ENCODE data around the gene PSD4. TPM values are rescaled to one million over a fixed set of nuclear protein-coding genes. Genes with fewer than 3 reads are reported as not detected.

PSD4 gene
- total RNA-seq, 1 donor from 2014 or later = 20.3 TPM

GRCh38 chr2:113213061-113213930 lies 39.5 kb downstream of the PSD4 start:
- ATAC-seq = no peak
- no peak for DNase-seq (ENCODE audit: low spot score)
- intact Hi-C loops (cut with DNase I) = no loop called here

GRCh38 chr2:113214141-113214540 lies 40.4 kb downstream of the PSD4 start:
- no peak for ATAC-seq
- intact Hi-C loops (cut with DNase I) = no loop called here
- no peak for DNase-seq (ENCODE audit: low spot score)

- ATAC-seq = no peak
- DNase-seq (ENCODE audit: low spot score) = no peak
- intact Hi-C loops (cut with DNase I) = no loop called here
Observed at GRCh38 chr2:113215056-113215455, 41.3 kb downstream of the PSD4 start.

DNA sequence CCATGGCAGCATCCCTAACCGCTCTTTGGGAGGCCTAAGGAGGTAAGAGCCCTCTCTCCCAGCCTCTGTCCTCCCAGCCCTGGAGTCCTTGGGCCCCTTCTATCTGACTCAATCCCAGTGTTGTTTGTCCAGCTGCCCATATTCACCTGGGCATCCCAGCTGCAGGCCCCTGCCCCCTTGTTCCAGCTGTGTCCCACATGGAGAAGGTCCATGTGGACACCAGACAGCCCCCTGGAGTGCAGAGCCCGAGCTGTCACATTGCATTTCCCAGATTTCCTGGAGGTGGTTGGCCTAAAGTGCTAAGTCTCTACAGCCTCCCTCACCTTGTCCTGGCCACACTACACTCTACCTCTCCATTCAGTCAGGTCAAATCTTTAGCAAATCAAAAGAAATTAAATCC lies 42.5 kb downstream of the PSD4 start:
- DNase-seq (ENCODE audit: low spot score) = no peak
- intact Hi-C loops (cut with DNase I) = no loop called here

DNA sequence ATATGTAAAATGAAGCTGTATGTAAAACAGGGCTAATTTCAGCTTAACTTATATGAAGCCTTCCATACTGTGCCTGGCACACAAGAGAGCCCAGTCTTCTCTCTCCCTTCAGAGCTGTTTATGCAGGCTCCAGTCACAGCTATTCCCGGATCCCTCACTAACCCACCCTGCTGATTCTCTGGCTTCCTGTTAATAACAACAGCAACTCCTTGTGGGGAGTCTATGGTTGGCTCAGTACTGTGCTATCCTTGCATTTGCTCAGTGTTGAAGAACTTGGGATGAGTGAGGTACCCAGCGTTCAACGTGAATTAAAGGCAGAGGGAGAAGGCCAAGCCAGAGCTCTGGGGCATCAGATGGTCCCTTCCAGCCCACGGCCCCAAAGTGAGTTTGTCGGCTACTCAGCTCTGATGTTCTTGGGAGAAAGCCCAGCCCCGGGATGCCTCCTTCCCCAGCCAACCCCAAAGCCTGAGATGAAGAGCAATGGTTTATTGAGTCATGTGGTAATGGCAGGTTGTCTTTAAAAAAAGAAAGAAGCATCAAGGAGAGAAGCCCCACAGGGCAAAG lies 43.2 kb downstream of the PSD4 start:
- no peak for ATAC-seq
- intact Hi-C loops (cut with DNase I) = no loop called here

More for the DNA sequence above, 42.5 kb downstream of the PSD4 start:
- ATAC-seq = no peak

GRCh38 chr2:113217455-113218282 lies 43.9 kb downstream of the PSD4 start:
- intact Hi-C loops (cut with DNase I) = no loop called here
- peak; percentile 31 for ATAC-seq
- DNase-seq (ENCODE audit: low spot score) = no peak

More for the DNA sequence above, 43.2 kb downstream of the PSD4 start:
- DNase-seq (ENCODE audit: low spot score) = no peak

DNA sequence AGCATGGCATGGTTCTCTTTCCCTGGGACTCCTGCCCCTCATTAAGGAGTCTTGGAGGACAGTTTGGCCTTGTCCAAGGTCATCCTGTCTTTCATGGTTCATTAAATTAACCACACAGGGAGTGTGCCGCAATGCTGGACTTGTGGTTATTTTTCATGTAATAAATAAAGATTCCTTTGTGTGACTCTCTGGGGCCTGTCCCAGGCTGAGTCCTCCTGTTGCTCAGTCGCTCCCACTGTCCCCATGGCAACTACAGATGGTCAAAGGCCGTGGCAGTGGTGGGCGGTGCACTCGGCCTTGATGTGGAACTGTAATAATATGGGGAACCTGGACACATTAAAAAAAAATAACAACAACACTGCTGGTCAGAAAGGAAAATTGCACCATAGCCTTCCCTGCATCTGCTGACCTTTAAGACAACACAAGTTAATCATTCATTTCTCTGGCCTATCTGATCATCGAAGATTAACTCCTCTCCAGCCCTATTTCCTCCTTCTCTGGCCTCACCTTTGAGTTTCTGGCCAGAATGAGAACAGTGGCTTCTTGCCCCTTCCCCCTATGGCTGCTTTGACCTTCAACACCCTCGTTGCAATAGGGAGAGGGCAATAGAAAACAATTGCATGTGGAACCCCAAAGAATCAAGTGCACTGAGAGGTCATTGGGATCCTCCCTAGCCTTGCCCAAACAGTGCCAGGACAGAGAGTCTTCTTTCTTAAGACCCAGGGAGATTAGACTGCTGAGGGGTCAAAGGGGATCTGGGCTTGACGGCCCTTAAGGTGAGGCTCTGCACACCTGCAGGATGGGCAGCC lies 44.7 kb downstream of the PSD4 start:
- DNase-seq (ENCODE audit: low spot score) (peak; percentile 86), ATAC-seq (peak; percentile 95)
- intact Hi-C loops (cut with DNase I) = no loop called here

- DNase-seq (ENCODE audit: low spot score) (no peak), ATAC-seq (no peak)
- intact Hi-C loops (cut with DNase I) = no loop called here
Observed at GRCh38 chr2:113219092-113219441, 45.3 kb downstream of the PSD4 start.

- intact Hi-C loops (cut with DNase I) = no loop called here
- no peak for ATAC-seq
- DNase-seq (ENCODE audit: low spot score) = no peak
Observed at GRCh38 chr2:113219525-113219888, 45.7 kb downstream of the PSD4 start.

DNA sequence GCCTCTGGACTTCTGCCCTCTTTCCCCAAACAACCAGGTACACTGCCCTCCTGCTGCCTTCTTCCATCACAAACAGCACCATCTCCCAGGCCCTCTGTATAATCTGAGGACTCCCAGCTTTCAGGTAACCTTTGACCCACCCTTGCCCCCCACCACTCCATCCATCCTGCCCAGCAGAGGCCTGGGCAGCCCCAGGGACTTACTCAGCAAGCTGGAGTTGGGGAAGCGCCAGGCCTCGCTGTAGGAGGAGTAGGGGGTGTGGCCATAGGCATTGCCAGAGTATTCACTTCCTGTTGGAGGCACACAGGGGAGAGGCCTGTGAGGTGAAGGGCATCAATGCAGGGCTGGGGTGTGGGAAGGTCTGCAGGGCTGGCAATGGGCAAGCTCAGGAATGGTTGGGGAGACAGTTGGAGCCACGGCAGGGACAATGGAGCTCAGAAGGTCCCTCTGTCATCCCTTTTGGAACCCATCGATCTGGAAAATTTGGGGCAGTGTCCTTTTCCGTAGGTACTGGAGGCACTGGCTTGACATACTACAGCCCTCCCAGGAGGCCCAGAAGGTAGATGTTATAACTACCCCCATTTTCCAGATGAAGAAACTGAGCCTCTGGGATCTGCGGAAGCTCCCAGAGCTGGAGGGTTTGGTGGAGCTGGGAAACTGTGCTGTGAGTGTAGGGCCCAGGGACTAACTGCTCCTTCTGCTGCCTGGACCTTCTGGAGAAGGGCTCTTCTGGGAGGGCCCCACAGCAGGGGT lies 46.3 kb downstream of the PSD4 start:
- DNase-seq (ENCODE audit: low spot score) (peak; percentile 85), ATAC-seq (peak; percentile 52)
- intact Hi-C loops (cut with DNase I) = no loop called here

- DNase-seq (ENCODE audit: low spot score) (no peak), ATAC-seq (no peak)
- intact Hi-C loops (cut with DNase I) = no loop called here
Observed at GRCh38 chr2:113220970-113221708, 47.4 kb downstream of the PSD4 start.

GRCh38 chr2:113221846-113222245 lies 48.1 kb downstream of the PSD4 start:
- ATAC-seq (no peak), DNase-seq (ENCODE audit: low spot score) (no peak)
- intact Hi-C loops (cut with DNase I) = no loop called here

DNA sequence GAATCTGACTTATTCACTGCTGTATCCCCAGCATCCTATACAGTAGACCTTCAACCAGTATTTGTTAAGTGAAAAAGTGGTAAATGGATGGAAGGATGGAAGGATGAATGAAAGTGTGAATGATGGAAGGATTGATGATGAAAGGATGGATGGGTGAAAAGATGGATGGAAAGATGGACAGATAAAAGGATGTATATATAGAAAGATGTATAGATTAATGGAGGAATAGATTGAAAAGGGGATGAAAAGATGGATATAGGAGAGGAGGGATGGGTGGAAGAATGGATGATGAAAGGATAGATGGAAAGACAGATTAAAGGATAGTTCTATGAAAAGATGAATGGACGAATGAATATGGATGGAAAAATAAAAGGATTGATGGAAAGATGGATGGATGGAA lies 50.0 kb downstream of the PSD4 start:
- intact Hi-C loops (cut with DNase I) = no loop called here
- ATAC-seq = no peak

DNA sequence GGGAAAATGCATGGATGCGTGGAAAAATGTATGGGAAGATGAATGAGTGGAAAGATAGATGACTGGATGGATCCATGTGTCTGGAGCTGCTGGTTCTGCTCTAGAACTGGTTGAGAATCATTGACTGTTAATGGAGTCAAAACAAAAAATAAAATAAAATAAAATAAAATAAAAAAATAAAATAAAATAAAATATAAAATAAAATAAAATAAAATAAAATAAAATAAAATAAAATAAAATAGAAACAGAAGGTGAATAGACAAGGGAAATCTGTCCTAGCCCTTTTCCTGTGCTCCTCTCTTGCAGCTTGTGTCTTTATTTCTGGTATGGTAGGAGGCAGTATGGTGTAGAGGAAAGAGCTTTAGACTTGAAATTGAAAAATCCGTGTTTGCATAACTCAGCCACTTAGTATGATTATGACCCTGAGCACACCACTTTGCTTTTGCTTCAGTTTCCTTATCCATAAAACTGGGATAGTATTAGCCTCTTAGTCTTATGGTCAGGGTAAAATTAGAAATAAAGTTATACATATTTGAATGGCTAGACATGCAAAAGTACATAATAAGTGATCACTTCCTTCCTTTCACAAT lies 51.0 kb downstream of the PSD4 start:
- ATAC-seq = no peak
- intact Hi-C loops (cut with DNase I) = no loop called here

More for the DNA sequence above, 50.0 kb downstream of the PSD4 start:
- DNase-seq (ENCODE audit: low spot score) = no peak

DNA sequence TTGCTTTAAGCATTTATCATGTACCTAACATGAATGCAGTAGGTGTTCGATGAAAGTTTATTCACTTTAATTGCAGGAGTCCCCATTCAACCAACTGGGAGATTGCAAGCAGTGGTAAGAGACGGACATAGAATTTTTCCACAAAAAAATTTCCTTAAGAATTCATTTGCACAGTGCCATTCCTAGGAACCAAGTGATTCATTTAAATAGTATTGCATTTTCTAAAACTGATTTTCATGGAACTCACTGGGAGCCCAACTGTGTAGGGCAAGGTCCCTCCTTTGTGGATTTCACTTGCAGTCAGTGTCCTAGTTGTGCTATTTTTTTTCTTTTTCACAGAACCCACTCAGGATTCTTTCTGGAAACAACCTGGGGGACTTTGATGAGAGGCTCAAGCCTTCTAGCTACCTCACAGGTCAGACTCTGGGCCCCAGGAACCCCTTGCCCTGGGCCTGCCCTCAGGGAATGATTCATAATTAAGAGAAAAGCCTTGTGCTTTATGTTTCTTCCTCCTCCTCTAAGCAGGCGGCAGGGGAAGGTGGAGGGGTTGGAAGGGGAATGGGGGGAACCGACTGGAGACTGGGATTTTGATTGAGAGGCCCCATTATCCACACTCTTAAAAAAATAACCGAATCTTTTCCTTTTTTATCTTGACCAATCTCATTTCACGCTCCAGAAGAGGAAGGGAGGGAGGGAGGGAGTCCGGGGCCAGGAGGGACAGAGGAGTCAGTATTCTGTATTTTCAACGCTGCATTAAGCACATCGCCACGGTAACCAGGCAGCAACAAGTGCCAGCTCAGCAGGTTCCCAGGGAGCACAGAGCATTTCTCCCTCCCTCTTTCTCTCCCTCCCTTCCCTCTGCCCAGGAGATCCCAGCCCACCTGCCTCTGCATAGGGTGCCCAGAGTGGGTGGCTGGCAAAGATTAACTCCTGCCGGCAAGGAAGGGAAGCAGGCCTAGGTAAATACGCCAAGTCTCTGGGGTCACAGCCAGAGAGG lies 51.8 kb downstream of the PSD4 start:
- intact Hi-C loops (cut with DNase I) = no loop called here
- ATAC-seq (peak; percentile 78), DNase-seq (ENCODE audit: low spot score) (no peak)

More for the DNA sequence above, 51.0 kb downstream of the PSD4 start:
- DNase-seq (ENCODE audit: low spot score) = no peak

DNA sequence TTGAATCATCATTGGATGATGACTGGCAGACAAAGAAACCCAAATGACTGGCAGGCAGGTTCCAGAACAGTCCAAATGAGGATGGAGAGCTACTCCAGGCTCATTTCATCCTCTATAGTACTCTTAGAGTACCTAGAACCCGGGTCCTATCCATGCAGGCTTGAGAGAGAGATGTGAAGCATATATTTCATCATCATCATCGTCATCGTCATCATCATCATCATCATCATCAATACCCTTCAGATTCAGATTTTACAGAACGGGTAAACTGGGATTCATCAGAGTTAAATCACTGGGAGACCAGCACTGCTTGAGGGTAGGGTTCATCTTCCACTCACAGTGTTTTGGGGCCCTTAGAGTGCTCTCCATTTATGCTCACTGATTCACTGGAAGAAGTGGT lies 52.7 kb downstream of the PSD4 start:
- DNase-seq (ENCODE audit: low spot score) = no peak
- intact Hi-C loops (cut with DNase I) = no loop called here
- ATAC-seq = no peak

Measured in sciatic nerve (tissue), 2 donors.